Measurements from ENCODE around the gene SNCAIP. TPM values are rescaled to one million over a fixed set of nuclear protein-coding genes. Genes with fewer than 3 reads are reported as not detected.

SNCAIP gene
- total and polyA plus RNA-seq, 7 donors, result 0.18 to 0.87 (median 0.38) TPM

DNA sequence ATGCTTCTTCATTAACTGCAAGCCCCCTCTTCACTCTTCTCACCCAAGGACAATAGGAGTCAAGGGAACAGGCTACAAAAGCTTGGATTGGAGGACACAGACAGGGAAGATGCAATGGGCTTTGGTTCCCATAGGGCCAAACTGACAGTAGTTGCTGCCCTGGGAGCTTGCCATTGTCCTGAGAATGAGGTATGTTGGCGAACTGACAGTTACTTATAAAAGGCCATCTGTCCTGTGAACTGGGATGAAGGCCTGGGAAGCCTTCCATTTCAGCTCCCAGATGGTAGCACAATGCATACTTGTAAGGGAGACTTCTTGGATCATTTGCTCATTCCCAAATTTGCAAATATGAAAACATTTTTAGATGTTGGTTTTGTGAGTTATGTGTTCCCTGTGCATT is 88.9 kb downstream of the SNCAIP start:
- TF ChIP-seq, protein P1, sequence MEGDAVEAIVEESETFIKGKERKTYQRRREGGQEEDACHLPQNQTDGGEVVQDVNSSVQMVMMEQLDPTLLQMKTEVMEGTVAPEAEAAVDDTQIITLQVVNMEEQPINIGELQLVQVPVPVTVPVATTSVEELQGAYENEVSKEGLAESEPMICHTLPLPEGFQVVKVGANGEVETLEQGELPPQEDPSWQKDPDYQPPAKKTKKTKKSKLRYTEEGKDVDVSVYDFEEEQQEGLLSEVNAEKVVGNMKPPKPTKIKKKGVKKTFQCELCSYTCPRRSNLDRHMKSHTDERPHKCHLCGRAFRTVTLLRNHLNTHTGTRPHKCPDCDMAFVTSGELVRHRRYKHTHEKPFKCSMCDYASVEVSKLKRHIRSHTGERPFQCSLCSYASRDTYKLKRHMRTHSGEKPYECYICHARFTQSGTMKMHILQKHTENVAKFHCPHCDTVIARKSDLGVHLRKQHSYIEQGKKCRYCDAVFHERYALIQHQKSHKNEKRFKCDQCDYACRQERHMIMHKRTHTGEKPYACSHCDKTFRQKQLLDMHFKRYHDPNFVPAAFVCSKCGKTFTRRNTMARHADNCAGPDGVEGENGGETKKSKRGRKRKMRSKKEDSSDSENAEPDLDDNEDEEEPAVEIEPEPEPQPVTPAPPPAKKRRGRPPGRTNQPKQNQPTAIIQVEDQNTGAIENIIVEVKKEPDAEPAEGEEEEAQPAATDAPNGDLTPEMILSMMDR (IDR thresholded peaks at IDR 0.05), result no peak
- no peak for DNase-seq
- WGBS, 3 donors, result 22 to 30% (median 22%) methylated on average over 1 of the region's 1 CpG
- H3K4me1 ChIP-seq, result no peaks in the 10 kb centered on the region
- no peaks in the 10 kb centered on the region for H3K27me3 ChIP-seq (ENCODE audit: insufficient read depth in 3 of 3, low read length in 2 of 3)
- intact Hi-C loops (cut with DNase I), result no loop called here
- H3K4me3 ChIP-seq, result no peak overlapping the region
- no peaks in the 10 kb centered on the region for H3K9me3 ChIP-seq
- H3K27ac ChIP-seq, result no peak overlapping the region
- H3K36me3 ChIP-seq (ENCODE audit: insufficient read depth in 1 of 2, low read depth in 1 of 2), result no peaks in the 10 kb centered on the region
- ATAC-seq, result no peak

DNA sequence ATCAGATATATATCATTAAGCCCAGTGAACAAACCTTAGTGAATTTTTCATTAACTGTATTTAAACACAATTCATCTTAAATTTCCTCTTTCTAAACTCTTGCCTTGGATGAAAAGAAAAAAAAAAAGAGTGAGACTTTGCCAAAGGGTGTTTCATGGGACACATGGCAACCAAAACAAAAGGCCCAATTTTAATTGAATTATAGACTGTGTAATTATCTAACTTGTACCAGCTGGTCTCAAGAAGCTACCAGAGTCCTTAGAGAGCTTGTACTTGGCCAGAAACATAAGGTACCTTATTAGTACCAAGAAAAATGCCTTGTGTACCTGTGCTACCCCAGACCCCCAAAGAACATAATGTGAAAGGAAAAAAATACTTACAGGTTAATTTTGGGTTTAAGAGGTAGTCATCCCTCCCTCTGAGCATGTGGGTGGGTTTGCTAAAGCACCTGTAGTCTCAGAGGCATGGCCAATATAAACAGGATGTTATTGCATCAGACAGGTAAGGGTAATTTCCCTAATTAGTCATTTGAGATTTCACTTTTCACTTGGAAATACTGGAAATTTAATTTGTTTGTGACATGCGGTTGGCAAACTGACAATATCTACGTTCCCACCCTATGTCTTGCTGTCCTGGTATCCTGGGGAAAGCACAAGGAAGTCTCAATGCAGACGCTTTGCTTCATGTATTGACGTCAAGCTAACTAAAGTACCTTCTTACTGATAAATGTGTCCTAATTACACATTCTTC is 90.1 kb downstream of the SNCAIP start:
- TF ChIP-seq, protein P1 (IDR thresholded peaks at IDR 0.05), result no peak
- Histone ChIP-seq H3K4me1 (no peaks in the 10 kb centered on the region), H3K27ac (no peak overlapping the region), H3K4me3 (no peak overlapping the region), H3K36me3 (ENCODE audit: insufficient read depth in 1 of 2, low read depth in 1 of 2) (no peaks in the 10 kb centered on the region), H3K27me3 (ENCODE audit: insufficient read depth in 3 of 3, low read length in 2 of 3) (no peaks in the 10 kb centered on the region), H3K9me3 (no peaks in the 10 kb centered on the region)
- intact Hi-C loops (cut with DNase I), result no loop called here
- no peak for ATAC-seq
- DNase-seq, result no peak
- WGBS, 3 donors, result 74 to 85% (median 85%) methylated on average over 4 of the region's 4 CpGs

DNA sequence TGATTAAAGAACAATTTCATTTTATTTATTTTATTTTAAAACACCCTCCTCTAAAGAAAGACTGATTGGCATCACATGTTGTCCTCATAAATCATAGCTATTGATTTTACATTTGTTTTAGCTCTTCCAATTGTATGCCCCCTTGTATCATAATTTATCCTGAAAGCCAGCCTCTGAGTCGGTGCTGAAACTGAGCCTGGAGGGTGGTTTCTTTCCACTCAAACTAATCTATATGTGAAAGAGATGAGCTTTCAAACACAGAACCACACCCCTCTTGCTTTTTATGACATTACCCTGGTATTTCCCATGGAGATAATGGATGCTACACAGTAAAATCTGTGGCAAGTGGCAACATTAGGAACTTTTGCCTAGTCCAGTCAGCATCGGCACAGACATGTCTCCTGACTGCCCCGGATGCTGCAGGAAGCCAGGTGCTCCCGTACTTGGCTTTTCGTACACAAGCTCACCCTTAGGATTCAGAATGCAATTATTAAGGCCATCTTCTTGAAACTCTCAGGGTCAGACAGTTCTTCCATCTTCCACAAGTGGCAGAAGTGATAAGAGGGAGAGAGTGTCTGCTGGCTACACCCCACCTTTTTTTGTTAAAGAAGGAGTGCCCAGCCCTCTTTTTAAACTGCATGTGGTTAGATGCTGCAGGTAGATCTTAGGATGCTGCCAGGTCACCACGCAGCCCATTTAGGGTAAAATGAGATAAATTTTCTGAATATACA is 91.1 kb downstream of the SNCAIP start:
- H3K27ac ChIP-seq, result no peak overlapping the region
- no peaks in the 10 kb centered on the region for H3K36me3 ChIP-seq (ENCODE audit: insufficient read depth in 1 of 2, low read depth in 1 of 2)
- no peak for ATAC-seq
- 89 to 94% (median 90%) methylated on average over 6 of the region's 6 CpGs for WGBS, 3 donors
- intact Hi-C loops (cut with DNase I), result no loop called here
- H3K4me3 ChIP-seq, result no peak overlapping the region
- H3K27me3 ChIP-seq (ENCODE audit: insufficient read depth in 3 of 3, low read length in 2 of 3), result no peaks in the 10 kb centered on the region
- DNase-seq, result no peak
- H3K4me1 ChIP-seq, result no peaks in the 10 kb centered on the region
- H3K9me3 ChIP-seq, result no peaks in the 10 kb centered on the region
- TF ChIP-seq, protein P1 (IDR thresholded peaks at IDR 0.05), result no peak

DNA sequence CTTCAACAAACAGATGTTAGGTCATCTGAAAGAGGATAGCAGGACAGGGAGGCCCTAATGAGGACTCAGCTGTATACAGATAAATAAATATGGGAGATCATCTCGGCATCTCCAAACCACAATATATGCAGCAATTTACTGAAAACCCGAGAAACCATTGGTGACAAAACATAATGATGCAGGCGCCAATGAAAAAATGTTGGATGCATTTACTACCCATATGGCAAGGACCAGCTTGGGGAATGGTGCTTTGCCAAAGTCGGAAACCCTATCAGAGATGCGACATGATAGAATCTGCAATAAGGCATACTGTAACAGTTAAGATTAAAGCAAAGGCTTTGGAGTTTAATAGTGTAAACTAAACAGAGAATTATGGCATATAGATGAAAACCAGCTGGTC is 92.0 kb downstream of the SNCAIP start:
- WGBS, 3 donors, result 81 to 89% (median 85%) methylated on average over 5 of the region's 5 CpGs
- H3K27ac ChIP-seq, result no peak overlapping the region
- DNase-seq, result no peak
- no peaks in the 10 kb centered on the region for H3K4me1 ChIP-seq
- no peaks in the 10 kb centered on the region for H3K9me3 ChIP-seq
- intact Hi-C loops (cut with DNase I), result no loop called here
- no peaks in the 10 kb centered on the region for H3K27me3 ChIP-seq (ENCODE audit: insufficient read depth in 3 of 3, low read length in 2 of 3)
- H3K4me3 ChIP-seq, result no peak overlapping the region
- no peak for ATAC-seq
- H3K36me3 ChIP-seq (ENCODE audit: insufficient read depth in 1 of 2, low read depth in 1 of 2), result no peaks in the 10 kb centered on the region
- TF ChIP-seq, protein P1 (IDR thresholded peaks at IDR 0.05), result no peak
